Measurements from ENCODE around the gene MFAP4.

The MFAP4 gene

DNA sequence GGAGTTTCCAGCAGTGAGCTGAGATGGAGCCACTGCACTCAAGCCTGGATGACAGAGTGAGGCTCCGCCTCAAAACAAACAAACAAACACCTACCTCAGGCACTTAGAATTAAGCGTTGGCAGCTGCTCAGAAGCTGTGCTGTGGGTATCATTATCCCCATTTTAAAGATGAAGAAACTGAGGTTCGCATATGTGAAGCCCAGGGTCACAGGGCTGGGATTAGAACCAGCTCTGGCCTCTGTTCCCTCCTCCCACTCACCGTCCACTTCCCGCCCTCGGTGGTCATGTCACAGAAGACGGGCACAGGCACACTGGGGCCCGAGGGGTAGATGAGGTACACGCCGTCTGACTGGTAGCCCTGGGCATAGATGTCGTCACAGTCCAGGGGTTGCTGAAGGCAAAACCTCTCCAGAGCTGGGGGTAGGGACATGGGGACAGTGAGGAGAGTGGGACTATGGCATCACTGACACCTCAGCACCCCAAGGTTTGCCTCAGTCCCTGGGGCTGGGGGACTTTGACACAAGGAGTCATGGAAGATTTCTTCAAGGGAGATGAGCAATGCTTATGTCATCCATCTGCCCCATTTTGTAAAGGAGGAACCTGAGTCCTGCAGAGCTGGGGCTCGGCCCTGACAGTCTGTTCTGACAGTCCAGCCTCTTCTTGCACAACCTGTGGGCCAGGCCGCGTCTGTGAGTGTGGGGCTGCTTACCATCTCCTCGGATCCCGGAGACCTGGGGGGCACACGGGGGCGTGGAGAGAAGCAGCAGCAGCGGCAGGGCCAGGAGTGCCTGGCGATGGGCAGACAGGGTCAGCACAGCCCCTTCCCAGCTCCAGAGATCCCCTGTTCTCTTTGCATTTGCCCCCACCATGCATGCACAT lies 700 bp downstream of the MFAP4 start (continued):
- TF ChIP-seq, protein P1, sequence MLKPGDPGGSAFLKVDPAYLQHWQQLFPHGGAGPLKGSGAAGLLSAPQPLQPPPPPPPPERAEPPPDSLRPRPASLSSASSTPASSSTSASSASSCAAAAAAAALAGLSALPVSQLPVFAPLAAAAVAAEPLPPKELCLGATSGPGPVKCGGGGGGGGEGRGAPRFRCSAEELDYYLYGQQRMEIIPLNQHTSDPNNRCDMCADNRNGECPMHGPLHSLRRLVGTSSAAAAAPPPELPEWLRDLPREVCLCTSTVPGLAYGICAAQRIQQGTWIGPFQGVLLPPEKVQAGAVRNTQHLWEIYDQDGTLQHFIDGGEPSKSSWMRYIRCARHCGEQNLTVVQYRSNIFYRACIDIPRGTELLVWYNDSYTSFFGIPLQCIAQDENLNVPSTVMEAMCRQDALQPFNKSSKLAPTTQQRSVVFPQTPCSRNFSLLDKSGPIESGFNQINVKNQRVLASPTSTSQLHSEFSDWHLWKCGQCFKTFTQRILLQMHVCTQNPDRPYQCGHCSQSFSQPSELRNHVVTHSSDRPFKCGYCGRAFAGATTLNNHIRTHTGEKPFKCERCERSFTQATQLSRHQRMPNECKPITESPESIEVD (tag by site-specific recombination; IDR thresholded peaks at IDR 0.05): no peak
- no peak for TF ChIP-seq ZNF473 (tag by site-specific recombination; IDR thresholded peaks at IDR 0.05)
- TF ChIP-seq ZXDB (tag by site-specific recombination; IDR thresholded peaks at IDR 0.05): no peak
- no peak for TF ChIP-seq ZNF16 (tag by site-specific recombination; IDR thresholded peaks at IDR 0.05; ENCODE audit: low read depth)
- TF ChIP-seq, protein P2, sequence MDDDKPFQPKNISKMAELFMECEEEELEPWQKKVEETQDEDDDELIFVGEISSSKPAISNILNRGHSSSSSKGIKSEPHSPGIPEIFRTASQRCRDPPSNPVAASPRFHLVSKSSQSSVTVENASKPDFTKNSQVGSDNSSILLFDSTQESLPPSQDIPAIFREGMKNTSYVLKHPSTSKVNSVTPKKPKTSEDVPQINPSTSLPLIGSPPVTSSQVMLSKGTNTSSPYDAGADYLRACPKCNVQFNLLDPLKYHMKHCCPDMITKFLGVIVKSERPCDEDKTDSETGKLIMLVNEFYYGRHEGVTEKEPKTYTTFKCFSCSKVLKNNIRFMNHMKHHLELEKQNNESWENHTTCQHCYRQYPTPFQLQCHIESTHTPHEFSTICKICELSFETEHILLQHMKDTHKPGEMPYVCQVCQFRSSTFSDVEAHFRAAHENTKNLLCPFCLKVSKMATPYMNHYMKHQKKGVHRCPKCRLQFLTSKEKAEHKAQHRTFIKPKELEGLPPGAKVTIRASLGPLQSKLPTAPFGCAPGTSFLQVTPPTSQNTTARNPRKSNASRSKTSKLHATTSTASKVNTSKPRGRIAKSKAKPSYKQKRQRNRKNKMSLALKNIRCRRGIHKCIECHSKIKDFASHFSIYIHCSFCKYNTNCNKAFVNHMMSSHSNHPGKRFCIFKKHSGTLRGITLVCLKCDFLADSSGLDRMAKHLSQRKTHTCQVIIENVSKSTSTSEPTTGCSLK (tag by site-specific recombination; IDR thresholded peaks at IDR 0.05): no peak

DNA sequence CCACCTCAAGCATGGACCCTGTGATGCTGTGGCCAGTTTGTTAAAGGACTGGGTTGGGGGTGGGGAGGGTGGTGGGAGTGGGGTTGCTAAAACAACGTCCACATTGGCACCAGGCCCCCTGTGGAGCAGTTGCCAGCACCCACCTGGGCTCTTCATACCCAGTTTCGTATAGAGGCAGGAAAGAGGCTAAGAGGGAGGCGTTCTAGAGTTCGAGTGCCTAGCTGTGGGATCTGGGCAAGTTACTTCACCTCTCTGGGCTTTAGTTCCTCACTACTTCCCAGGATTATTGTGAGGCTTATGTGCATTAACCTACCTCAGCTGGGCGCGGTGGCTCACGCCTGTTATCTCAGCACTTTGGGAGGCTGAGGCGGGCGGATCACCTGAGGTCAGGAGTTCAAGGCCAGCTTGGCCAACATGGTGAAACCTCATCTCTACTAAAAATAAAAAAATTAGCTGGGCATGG lies 1.4 kb downstream of the MFAP4 start:
- TF ChIP-seq KLF1 (tag by site-specific recombination; IDR thresholded peaks at IDR 0.05): peak; percentile 90; the same call in 1 of the 2 replicates
- no peak for TF ChIP-seq ZNF266 (tag by site-specific recombination; IDR thresholded peaks at IDR 0.05; ENCODE audit: low read depth)
- POLR2A ChIA-PET: interaction anchor here (1.5 to 5.6 kb wide), 3 partner anchors 7 to 19 kb away, joined by 3 to 57 read pairs (median 4); partner anchors contain the start of gene MAPK7
- CTCF ChIA-PET: interaction anchor here (1.2 kb wide), 1 partner anchor 62 kb away, joined by 3 read pairs; no protein-coding TSS in a partner anchor
- H3K9me3 ChIP-seq (ENCODE audit: control insufficient read depth, insufficient read depth, low read depth, low read length): no peaks in the 10 kb centered on the region
- H3K4me3 ChIP-seq (ENCODE audit: low read depth, low read length): no peak overlapping the region
- no peak overlapping the region for H3K27ac ChIP-seq (ENCODE audit: extremely low read depth, low read depth, low read length)
- peaks cover 12 to 49% of the 10 kb centered on the region in 2 experiments for H3K36me3 ChIP-seq (ENCODE audit: control insufficient read depth in 2 of 2, insufficient read depth in 1 of 2, low read length in 2 of 2)
- peaks cover 17% of the 10 kb centered on the region for H3K4me1 ChIP-seq (ENCODE audit: control insufficient read depth, insufficient read depth, low read length)

- Histone ChIP-seq H3K9me3 (ENCODE audit: control insufficient read depth, insufficient read depth, low read depth, low read length) (no peaks in the 10 kb centered on the region), H3K27ac (ENCODE audit: extremely low read depth, low read depth, low read length) (0 out of 2 replicates have a peak overlapping the region, but pooled peaks have one; percentile 31), H3K4me3 (ENCODE audit: low read depth, low read length) (no peak overlapping the region), H3K4me1 (ENCODE audit: control insufficient read depth, insufficient read depth, low read length) (peaks cover 17% of the 10 kb centered on the region), H3K36me3 (ENCODE audit: control insufficient read depth in 2 of 2, insufficient read depth in 1 of 2, low read length in 2 of 2) (peaks cover 19 to 56% of the 10 kb centered on the region in 2 experiments)
- ChIA-PET POLR2A (interaction anchor here (1.5 to 1.6 kb wide), 2 partner anchors 9 to 20 kb away, joined by 3 to 4 read pairs; no protein-coding TSS in a partner anchor), CTCF (no interaction called here)
- TF ChIP-seq ZNF394 (tag by site-specific recombination; IDR thresholded peaks at IDR 0.05; ENCODE audit: borderline replicate concordance) (peak; percentile 63; the same call in 1 of the 2 replicates), ZNF600 (tag by site-specific recombination; IDR thresholded peaks at IDR 0.05) (0 out of 2 replicates have a peak, but pooled peaks have one; percentile 19), PRDM1 (tag by site-specific recombination; IDR thresholded peaks at IDR 0.05) (no peak), FEZF1 (tag by site-specific recombination; IDR thresholded peaks at IDR 0.05) (no peak), ZNF624 (tag by site-specific recombination; IDR thresholded peaks at IDR 0.05) (no peak), GLIS1 (tag by site-specific recombination; IDR thresholded peaks at IDR 0.05) (peak; percentile 46), KLF1 (tag by site-specific recombination; IDR thresholded peaks at IDR 0.05) (peak; percentile 59), ZNF112 (tag by site-specific recombination; IDR thresholded peaks at IDR 0.05) (no peak), ZNF221 (tag by site-specific recombination; IDR thresholded peaks at IDR 0.05; ENCODE audit: borderline replicate concordance) (no peak), ZNF76 (tag by site-specific recombination; IDR thresholded peaks at IDR 0.05; ENCODE audit: borderline replicate concordance, low read depth) (no peak), ZNF473 (tag by site-specific recombination; IDR thresholded peaks at IDR 0.05) (no peak), SCRT2 (tag by site-specific recombination; IDR thresholded peaks at IDR 0.05) (no peak), SP2 (tag by site-specific recombination; IDR thresholded peaks at IDR 0.05) (peak; percentile 12; the same call in 1 of the 2 replicates), OVOL3 (tag by site-specific recombination; IDR thresholded peaks at IDR 0.05) (no peak), GFI1B (tag by site-specific recombination; IDR thresholded peaks at IDR 0.05) (no peak), ZNF747 (tag by site-specific recombination; IDR thresholded peaks at IDR 0.05) (no peak), ZBTB20 (tag by site-specific recombination; IDR thresholded peaks at IDR 0.05) (peak; percentile 11; the same call in 1 of the 2 replicates)
- TF ChIP-seq, protein P3, sequence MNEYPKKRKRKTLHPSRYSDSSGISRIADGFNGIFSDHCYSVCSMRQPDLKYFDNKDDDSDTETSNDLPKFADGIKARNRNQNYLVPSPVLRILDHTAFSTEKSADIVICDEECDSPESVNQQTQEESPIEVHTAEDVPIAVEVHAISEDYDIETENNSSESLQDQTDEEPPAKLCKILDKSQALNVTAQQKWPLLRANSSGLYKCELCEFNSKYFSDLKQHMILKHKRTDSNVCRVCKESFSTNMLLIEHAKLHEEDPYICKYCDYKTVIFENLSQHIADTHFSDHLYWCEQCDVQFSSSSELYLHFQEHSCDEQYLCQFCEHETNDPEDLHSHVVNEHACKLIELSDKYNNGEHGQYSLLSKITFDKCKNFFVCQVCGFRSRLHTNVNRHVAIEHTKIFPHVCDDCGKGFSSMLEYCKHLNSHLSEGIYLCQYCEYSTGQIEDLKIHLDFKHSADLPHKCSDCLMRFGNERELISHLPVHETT (tag by site-specific recombination; IDR thresholded peaks at IDR 0.05): no peak
- TF ChIP-seq, protein P4, sequence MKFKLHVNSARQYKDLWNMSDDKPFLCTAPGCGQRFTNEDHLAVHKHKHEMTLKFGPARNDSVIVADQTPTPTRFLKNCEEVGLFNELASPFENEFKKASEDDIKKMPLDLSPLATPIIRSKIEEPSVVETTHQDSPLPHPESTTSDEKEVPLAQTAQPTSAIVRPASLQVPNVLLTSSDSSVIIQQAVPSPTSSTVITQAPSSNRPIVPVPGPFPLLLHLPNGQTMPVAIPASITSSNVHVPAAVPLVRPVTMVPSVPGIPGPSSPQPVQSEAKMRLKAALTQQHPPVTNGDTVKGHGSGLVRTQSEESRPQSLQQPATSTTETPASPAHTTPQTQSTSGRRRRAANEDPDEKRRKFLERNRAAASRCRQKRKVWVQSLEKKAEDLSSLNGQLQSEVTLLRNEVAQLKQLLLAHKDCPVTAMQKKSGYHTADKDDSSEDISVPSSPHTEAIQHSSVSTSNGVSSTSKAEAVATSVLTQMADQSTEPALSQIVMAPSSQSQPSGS (tag by site-specific recombination; IDR thresholded peaks at IDR 0.05; ENCODE audit: low read depth): no peak
Observed at GRCh38 chr17:19384723-19385391, 2.1 kb downstream of the MFAP4 start.
